ENCODE results near the gene TTC39A.

DNA sequence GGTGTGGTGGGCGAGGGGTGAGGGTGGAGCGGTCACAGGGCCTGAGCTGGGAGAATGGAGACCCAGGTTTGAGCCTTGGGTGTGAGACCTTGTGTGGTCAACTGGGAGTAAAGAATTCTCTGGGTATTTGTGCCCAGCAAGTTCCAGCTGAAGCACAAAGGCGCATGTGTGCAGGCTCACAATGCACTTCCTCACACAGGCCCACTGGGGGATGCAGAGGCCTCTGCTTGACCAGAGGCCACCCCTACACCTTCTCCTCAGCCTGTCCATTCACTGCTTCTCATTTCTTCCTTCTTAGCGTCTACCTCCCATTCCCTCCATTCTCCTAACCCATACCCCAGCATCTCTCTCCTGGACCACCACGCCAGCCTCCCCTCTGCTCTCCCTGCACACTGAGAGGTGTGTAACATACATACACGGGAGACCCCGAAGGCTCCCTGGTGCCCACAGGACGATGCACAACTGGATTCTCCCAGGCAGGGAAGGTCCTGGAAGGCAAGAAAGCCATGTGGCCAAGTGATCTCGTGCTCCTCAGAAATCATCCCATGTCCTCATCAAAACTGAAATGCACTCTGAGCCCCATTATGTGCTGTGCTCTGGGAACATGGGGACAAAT lies 12.3 kb upstream of the TTC39A start:
- no peak for TF ChIP-seq POLR2A (IDR thresholded peaks at IDR 0.05; ENCODE audit: extremely low read depth, insufficient read length)
- TF ChIP-seq, protein P1, sequence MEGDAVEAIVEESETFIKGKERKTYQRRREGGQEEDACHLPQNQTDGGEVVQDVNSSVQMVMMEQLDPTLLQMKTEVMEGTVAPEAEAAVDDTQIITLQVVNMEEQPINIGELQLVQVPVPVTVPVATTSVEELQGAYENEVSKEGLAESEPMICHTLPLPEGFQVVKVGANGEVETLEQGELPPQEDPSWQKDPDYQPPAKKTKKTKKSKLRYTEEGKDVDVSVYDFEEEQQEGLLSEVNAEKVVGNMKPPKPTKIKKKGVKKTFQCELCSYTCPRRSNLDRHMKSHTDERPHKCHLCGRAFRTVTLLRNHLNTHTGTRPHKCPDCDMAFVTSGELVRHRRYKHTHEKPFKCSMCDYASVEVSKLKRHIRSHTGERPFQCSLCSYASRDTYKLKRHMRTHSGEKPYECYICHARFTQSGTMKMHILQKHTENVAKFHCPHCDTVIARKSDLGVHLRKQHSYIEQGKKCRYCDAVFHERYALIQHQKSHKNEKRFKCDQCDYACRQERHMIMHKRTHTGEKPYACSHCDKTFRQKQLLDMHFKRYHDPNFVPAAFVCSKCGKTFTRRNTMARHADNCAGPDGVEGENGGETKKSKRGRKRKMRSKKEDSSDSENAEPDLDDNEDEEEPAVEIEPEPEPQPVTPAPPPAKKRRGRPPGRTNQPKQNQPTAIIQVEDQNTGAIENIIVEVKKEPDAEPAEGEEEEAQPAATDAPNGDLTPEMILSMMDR (IDR thresholded peaks at IDR 0.05; ENCODE audit: low read depth, low read length): no peak

Data from NB4 (cell line).